OCI-LY1 (cell line): ENCODE measurements around the gene CDH13.

Experiments used
- H2AFZ ChIP-seq: fragments of 200-600 bp; sonication (generic), shearing (Covaris generic); 2 replicates; pipeline ENCODE4 v1.6.0; 2014; ENCODE audit warnings: antibody characterized with exemption, mild to moderate bottlenecking, low read length
- H3F3A ChIP-seq: fragments of 200-600 bp; sonication (generic), shearing (Covaris generic); 2 replicates; pipeline ENCODE4 v1.6.0; 2014; ENCODE audit warnings: mild to moderate bottlenecking, antibody characterized with exemption, low read length, moderate library complexity; ENCODE audit not compliant: insufficient read depth
- H3K27ac ChIP-seq: fragments of 200-600 bp; sonication (generic); 2 replicates; pipeline ENCODE4 v1.5.1; 2014; ENCODE audit warnings: low read length, mixed run types, mild to moderate bottlenecking, low read depth; ENCODE audit not compliant: poor library complexity, severe bottlenecking
- H3K27me3 ChIP-seq: fragments of 200-600 bp; sonication (generic); 2 replicates; pipeline ENCODE4 v1.6.0; 2014; ENCODE audit warnings: antibody characterized with exemption, mild to moderate bottlenecking, low read length, moderate library complexity; ENCODE audit not compliant: insufficient read depth
- H3K36me3 ChIP-seq: fragments of 200-600 bp; sonication (generic); 2 replicates; pipeline ENCODE4 v1.6.1; 2014; ENCODE audit warnings: mild to moderate bottlenecking, antibody characterized with exemption, low read length, moderate library complexity, mixed read lengths; ENCODE audit not compliant: insufficient read depth
- H3K4me1 ChIP-seq: fragments of 200-600 bp; sonication (generic); 2 replicates; pipeline ENCODE4 v1.5.1; 2014; ENCODE audit warnings: mild to moderate bottlenecking, low read length, moderate library complexity; ENCODE audit not compliant: insufficient read depth, severe bottlenecking
- H3K4me2 ChIP-seq: fragments of 200-600 bp; sonication (generic), shearing (Covaris generic); 2 replicates; pipeline ENCODE4 v1.6.1; 2014; ENCODE audit warnings: low read length
- H3K4me3 ChIP-seq: fragments of 200-600 bp; sonication (generic); 2 replicates; pipeline ENCODE4 v1.5.1; 2014; ENCODE audit warnings: low read length, low read depth, mild to moderate bottlenecking, mixed read lengths; ENCODE audit not compliant: poor library complexity, severe bottlenecking
- H3K79me2 ChIP-seq: fragments of 200-600 bp; shearing (Covaris generic); 2 replicates; pipeline ENCODE4 v1.6.1; 2016; ENCODE audit warnings: mixed run types, low read length, mixed read lengths; ENCODE audit not compliant: insufficient read depth
- H3K9ac ChIP-seq: fragments of 200-600 bp; sonication (generic), shearing (Covaris generic); 2 replicates; pipeline ENCODE4 v1.6.1; 2014; ENCODE audit warnings: mild to moderate bottlenecking, low read length, mixed read lengths
- H3K9me2 ChIP-seq: fragments of 200-600 bp; sonication (generic), shearing (Covaris generic); 2 replicates; pipeline ENCODE4 v1.6.1; 2014; ENCODE audit warnings: low read depth, mild to moderate bottlenecking, low read length, mixed read lengths
- H3K9me3 ChIP-seq: fragments of 200-600 bp; shearing (Covaris generic); 2 replicates; pipeline ENCODE4 v1.6.1; 2014; ENCODE audit warnings: low read length, mixed read lengths
- H4K20me1 ChIP-seq: fragments of 200-600 bp; sonication (generic), shearing (Covaris generic); 2 replicates; pipeline ENCODE4 v1.6.0; 2016; ENCODE audit warnings: mild to moderate bottlenecking, low read length; ENCODE audit not compliant: insufficient read depth
- EZH2 ChIP-seq: fragments of 200-600 bp; sonication (generic), shearing (Covaris generic); IDR thresholded peaks from 2 replicates; pipeline ENCODE4 v1.8.0; 2017; ENCODE audit warnings: borderline replicate concordance, mixed run types, mild to moderate bottlenecking, antibody characterized with exemption, low read length, moderate library complexity, mixed read lengths
- TF ChIP-seq, protein P1 (sequence below): fragments of 200-600 bp; sonication (generic), shearing (Covaris generic); IDR thresholded peaks from 2 replicates; pipeline ENCODE4 v1.5.1; 2017; ENCODE audit warnings: mild to moderate bottlenecking, antibody characterized with exemption, low read length, moderate library complexity, mixed read lengths

Gene CDH13

DNA sequence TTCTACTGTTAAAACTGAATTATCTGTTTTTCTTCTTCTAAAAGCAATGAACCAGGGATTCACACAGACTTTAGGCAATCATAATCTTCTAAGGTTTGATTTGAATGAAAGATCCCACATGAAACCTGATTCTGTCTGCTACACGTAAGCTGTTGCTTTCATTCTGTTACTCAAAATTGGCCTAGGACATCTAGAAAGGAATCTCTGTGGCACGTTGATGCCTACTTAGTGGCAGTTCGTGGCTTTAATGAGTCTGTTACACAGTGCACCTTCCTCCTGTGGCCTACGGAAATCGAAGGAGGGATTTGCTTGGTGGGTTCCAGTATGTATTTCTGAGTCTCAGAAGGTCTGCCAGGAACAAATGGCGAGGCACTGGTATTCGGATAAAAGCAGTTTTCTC, 691.6 kb downstream of the CDH13 start:
- no peaks in the 10 kb centered on the region for H3K36me3 ChIP-seq
- H3K9me3 ChIP-seq = no peaks in the 10 kb centered on the region
- H3K79me2 ChIP-seq = no peaks in the 10 kb centered on the region
- H3F3A ChIP-seq = no peaks in the 10 kb centered on the region
- H3K27me3 ChIP-seq = no peaks in the 10 kb centered on the region
- H3K9ac ChIP-seq = no peak overlapping the region
- no peak overlapping the region for H2AFZ ChIP-seq
- no peaks in the 10 kb centered on the region for H4K20me1 ChIP-seq
- no peaks in the 10 kb centered on the region for H3K9me2 ChIP-seq
- TF ChIP-seq, protein P1, sequence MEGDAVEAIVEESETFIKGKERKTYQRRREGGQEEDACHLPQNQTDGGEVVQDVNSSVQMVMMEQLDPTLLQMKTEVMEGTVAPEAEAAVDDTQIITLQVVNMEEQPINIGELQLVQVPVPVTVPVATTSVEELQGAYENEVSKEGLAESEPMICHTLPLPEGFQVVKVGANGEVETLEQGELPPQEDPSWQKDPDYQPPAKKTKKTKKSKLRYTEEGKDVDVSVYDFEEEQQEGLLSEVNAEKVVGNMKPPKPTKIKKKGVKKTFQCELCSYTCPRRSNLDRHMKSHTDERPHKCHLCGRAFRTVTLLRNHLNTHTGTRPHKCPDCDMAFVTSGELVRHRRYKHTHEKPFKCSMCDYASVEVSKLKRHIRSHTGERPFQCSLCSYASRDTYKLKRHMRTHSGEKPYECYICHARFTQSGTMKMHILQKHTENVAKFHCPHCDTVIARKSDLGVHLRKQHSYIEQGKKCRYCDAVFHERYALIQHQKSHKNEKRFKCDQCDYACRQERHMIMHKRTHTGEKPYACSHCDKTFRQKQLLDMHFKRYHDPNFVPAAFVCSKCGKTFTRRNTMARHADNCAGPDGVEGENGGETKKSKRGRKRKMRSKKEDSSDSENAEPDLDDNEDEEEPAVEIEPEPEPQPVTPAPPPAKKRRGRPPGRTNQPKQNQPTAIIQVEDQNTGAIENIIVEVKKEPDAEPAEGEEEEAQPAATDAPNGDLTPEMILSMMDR = no peak
- TF ChIP-seq EZH2 = no peak
- H3K4me3 ChIP-seq = no peak overlapping the region
- H3K4me1 ChIP-seq = no peaks in the 10 kb centered on the region
- H3K4me2 ChIP-seq = no peak overlapping the region
- no peak overlapping the region for H3K27ac ChIP-seq

DNA sequence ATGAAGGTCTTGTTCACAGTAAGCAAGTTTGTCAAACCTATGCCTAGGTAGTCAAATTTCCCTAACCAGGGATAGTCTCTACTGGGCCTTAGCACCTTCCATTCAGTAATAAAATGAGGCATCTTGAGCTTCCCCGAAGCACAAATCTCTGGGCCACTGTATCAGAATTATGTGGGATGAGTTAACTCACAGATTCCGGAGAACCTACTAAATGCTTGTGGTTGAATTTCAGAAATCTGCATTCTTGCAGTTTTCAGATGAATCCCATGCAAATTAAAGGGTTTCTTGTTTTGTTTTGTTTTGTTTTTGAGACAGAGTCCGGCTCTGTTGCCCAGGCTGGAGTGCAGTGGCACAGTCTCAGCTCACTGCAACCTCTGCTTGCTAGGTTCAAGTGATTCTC, 702.2 kb downstream of the CDH13 start:
- H3K4me3 ChIP-seq = no peak overlapping the region

DNA sequence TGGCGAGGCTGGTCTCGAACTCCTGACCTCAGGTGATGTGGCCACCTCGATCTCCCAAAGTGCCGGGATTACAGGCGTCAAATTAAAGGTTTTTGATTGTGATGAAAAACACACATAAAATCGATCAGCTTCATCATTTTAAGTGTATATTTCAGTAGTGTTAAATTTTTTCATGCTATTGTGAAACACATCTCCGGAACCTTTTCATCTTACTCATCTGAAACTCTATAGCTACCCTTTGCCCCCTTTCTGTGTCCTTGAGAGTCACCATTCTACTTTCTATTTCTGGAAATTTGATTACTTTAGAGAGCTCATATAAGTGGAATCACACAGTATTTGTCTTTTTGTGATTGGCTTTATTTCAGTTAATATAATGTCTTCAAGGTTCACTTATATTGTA, 702.7 kb downstream of the CDH13 start:
- Histone ChIP-seq H3K9ac (no peak overlapping the region), H4K20me1 (no peaks in the 10 kb centered on the region), H3K36me3 (no peaks in the 10 kb centered on the region), H2AFZ (no peak overlapping the region), H3K79me2 (no peaks in the 10 kb centered on the region), H3K4me2 (no peak overlapping the region), H3F3A (no peaks in the 10 kb centered on the region), H3K9me3 (no peaks in the 10 kb centered on the region), H3K4me3 (no peak overlapping the region), H3K27ac (no peak overlapping the region), H3K27me3 (no peaks in the 10 kb centered on the region), H3K9me2 (no peaks in the 10 kb centered on the region), H3K4me1 (no peaks in the 10 kb centered on the region)
- no peak for TF ChIP-seq EZH2
- TF ChIP-seq, protein P1 = no peak

More for the DNA sequence above, 702.2 kb downstream of the CDH13 start:
- H3K36me3 ChIP-seq = no peaks in the 10 kb centered on the region
- H3K4me2 ChIP-seq = no peak overlapping the region
- H3K9ac ChIP-seq = no peak overlapping the region
- H3K27ac ChIP-seq = no peak overlapping the region
- H3K79me2 ChIP-seq = no peaks in the 10 kb centered on the region
- H3F3A ChIP-seq = no peaks in the 10 kb centered on the region
- no peaks in the 10 kb centered on the region for H3K27me3 ChIP-seq
- TF ChIP-seq, protein P1 = no peak
- no peak for TF ChIP-seq EZH2
- no peaks in the 10 kb centered on the region for H3K9me2 ChIP-seq
- no peak overlapping the region for H2AFZ ChIP-seq
- no peaks in the 10 kb centered on the region for H3K4me1 ChIP-seq
- H3K9me3 ChIP-seq = no peaks in the 10 kb centered on the region
- no peaks in the 10 kb centered on the region for H4K20me1 ChIP-seq
